ENCODE measurements around the gene FBXL15.
A peak's percentile ranks its signal among the peaks of the same experiment; 100 is the strongest.

FBXL15 gene

DNA sequence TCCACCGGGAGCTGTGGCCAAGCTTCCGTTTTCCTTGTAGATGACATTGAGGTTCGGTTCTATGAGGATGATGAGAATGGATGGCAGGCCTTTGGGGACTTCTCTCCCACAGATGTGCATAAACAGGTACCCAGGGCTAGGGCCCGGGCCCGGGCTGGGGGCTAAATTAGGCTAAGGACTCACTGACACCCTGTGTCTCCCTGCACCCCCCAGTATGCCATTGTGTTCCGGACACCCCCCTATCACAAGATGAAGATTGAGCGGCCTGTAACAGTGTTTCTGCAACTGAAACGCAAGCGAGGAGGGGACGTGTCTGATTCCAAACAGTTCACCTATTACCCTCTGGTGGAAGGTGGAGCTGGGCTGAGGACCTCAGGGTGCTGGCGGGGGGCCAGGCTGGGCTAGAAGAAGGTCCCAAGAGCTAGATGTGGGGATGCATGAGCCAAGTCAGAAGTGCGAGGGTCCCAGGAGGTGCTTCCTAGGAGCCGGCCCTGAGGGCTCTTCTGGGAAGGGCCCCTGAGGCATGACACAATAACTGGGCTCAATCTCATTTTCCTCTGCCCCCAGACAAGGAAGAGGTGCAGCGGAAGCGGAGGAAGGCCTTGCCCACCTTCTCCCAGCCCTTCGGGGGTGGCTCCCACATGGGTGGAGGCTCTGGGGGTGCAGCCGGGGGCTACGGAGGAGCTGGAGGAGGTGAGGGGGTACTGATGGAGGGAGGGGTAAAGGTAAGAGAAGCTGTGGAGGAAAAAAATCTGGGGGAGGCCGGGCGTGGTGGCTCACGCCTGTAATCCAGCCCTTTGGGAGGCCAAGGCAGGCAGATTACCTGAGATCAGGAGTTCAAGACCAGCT, 22.2 kb upstream of the FBXL15 start:
- DNase-seq (ENCODE audit: low spot score) = no peak

DNA sequence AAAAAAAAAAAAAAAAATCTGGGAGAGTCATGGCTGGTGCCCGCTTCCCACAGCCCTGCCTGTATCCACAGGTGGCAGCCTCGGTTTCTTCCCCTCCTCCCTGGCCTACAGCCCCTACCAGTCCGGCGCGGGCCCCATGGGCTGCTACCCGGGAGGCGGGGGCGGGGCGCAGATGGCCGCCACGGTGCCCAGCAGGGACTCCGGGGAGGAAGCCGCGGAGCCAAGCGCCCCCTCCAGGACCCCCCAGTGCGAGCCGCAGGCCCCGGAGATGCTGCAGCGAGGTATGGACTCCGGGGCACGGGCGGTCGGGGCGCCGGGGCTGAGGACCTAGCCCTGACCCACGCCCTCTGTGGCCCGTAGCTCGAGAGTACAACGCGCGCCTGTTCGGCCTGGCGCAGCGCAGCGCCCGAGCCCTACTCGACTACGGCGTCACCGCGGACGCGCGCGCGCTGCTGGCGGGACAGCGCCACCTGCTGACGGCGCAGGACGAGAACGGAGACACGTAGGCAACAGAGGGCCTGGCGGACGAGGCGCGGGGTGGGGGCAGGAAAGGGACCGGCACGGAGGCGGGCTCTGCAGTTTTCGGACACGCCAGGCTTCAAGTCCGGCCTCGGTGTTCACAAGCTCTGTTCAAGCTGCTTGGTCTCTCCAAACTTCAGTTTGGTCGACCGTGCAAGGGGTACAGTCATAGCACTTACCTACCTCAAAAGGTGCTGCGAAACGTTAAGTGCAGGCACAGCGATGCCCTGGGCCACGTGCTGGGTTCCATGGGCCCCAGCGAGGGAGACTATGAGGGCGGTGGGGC, 21.2 kb upstream of the FBXL15 start:
- DNase-seq (ENCODE audit: low spot score) = peak; percentile 92

DNA sequence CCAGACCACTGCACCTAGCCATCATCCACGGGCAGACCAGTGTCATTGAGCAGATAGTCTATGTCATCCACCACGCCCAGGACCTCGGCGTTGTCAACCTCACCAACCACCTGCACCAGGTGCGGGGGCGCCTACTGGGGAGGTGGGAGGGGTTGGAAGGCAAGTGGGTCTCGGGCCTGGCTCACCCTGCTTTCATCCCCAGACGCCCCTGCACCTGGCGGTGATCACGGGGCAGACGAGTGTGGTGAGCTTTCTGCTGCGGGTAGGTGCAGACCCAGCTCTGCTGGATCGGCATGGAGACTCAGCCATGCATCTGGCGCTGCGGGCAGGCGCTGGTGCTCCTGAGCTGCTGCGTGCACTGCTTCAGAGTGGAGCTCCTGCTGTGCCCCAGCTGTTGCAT, 20.6 kb upstream of the FBXL15 start:
- DNase-seq (ENCODE audit: low spot score) = no peak

GRCh38 chr10:102400598-102401341, 19.9 kb upstream of the FBXL15 start:
- DNase-seq (ENCODE audit: low spot score) = no peak

GRCh38 chr10:102401342-102401654, 19.3 kb upstream of the FBXL15 start:
- DNase-seq (ENCODE audit: low spot score) = no peak

- no peak for DNase-seq (ENCODE audit: low spot score)
These were observed 18.7 kb upstream of the FBXL15 start for GRCh38 chr10:102401735-102402511.

DNA sequence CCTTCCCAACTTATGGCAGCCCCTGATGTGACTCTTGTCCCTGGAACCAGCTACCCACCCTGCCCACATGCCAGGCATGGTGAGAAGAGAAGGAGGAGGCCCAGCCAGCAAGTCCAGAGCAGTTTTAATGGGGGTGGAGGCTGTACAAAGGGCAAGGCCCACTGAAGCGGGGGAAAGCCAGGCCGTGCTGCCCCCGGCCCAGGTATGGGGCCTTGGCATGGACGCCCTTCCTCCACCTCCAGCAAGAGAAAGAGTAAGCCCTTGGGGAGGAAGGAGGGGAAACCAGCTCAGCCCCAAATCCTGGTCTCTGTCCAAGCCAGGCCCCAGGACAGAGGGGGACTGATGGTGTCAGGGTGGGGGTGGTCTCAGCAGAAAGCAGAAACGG, 18.1 kb upstream of the FBXL15 start:
- DNase-seq (ENCODE audit: low spot score) = no peak

- no peak for DNase-seq (ENCODE audit: low spot score)
These were observed 17.5 kb upstream of the FBXL15 start for GRCh38 chr10:102403115-102403514.

- no peak for DNase-seq (ENCODE audit: low spot score)
These were observed 16.1 kb upstream of the FBXL15 start for GRCh38 chr10:102404361-102405107.

- DNase-seq (ENCODE audit: low spot score) = no peak
These were observed 15.5 kb upstream of the FBXL15 start for GRCh38 chr10:102405108-102405571.

GRCh38 chr10:102405632-102406031, 15.0 kb upstream of the FBXL15 start:
- no peak for DNase-seq (ENCODE audit: low spot score)

DNA sequence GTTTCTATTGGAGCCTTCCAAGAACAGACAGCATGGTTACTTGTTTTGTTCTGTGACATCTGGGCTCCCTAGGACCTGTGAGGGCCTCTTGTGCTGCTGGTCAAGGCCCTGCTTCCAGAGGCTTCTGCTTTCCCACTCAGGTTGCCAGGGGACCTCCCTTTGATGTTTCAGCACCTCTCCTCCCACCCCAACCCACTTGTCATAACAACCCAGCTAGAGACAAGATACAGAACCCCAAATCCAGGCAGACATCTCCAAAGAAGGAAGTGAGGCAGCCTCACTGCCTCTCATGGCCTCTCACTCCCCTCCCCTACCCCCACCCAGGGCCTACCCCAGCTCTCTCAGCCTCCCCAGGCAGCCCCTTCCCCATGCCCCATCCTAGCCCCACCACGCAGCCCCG, 13.8 kb upstream of the FBXL15 start:
- no peak for DNase-seq (ENCODE audit: low spot score)

DNA sequence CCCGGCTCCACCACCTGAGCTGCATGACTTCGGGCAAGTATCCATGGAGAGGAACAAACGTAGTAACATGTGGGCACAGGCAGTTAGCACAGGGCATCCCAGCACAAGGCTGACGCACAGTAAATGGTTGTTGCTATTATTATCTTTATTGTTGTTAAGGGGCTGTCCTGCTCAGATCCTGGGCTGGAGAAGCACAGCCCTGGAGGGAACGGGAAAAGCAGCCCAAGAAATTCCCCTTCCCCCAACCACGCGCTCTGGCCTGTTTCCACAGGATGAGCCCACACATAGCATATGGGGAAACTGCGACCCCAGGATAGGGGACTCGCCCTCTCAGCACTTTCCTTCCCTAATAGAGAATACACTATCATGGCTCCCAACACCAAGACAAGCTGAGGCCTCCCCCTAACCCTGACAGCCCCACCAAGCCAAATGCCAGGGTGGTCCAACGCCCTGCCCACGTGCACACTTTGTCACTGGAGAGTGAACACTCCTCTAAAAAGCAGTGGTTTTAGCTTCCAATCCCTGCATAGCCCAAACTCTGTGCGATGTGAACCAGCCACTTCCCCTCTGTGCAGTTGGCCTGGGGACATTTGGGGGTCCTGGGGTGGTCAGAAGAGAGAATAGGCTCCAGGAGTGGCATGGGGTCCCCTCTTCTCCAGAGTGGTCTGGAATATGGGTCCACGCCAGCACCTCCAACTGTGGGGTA, 13.1 kb upstream of the FBXL15 start:
- DNase-seq (ENCODE audit: low spot score) = no peak

DNA sequence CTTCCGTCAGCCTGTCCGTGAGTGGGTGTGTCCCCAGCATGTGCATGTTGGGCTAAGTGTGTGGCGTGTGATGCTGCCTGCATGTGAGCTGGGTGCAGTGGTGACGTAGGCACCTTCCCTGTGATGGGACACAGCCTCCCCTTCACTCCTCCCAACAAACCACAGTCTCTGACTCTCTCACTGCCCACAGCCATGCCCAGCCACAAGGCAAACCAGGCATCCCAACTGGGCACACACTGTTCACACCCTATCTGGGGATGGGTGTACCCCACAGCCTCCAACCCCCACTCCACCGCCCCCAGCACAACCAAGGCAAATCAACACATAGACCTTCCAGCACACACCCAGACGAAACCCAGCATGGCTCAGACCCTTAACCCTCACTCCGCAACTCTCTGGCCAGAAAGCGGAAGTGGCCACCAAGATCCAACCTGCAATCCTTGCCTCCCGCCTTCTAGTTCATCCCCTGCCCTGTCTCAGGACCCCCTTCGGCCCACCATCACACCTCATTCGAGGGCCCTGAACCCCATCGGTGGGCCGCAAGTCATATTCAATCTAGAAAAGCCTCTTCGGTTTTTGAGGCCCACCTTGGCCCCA, 12.4 kb upstream of the FBXL15 start:
- DNase-seq (ENCODE audit: low spot score) = no peak

- peak; percentile 57 for DNase-seq (ENCODE audit: low spot score)
These were observed 11.7 kb upstream of the FBXL15 start for GRCh38 chr10:102408728-102409603.

DNA sequence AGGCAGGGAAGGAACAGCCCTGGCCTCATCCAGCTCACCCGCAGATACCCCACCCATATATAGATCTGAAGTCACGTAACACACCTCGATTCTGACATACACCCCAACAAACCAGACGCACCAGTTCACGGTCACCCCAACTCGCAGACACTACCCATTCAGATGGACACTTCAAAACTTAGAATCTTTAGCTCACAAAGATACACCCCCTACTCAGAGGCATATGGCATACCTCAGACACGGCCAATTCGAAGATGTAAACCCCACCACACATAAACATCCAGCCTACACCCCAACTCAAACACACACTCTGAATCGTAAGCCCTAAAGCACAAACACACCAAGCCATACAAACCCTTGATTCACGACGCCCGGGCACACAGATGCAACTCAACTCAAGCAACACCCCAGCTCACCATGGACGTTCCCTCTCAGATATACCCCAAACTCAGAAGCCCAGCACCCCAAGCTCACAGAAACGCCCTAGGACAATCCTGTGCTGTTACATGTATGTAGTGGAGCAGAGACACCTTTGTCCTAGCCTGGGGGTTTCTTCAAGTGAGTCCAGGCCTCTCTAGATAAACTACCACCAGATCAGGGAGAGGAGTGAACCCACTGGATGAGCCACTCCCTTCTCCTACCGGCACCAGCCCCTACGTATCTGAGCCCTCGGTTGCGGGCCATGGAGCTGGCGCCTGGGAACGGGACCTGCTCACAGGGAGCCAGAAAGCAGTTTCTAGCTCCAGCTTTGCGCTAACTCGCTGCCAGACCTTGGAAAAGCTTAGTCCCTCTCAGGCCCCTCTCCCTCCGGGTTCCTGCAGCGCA, 10.8 kb upstream of the FBXL15 start:
- DNase-seq (ENCODE audit: low spot score) = no peak

GRCh38 chr10:102410429-102411073, 10.1 kb upstream of the FBXL15 start:
- no peak for DNase-seq (ENCODE audit: low spot score)

Measured in AG20443 (cell line).